Pancreas (tissue), 10 donors: Measurements from ENCODE around the gene SELENOS. TPM values are rescaled to one million over a fixed set of nuclear protein-coding genes. Genes with fewer than 3 reads are reported as not detected.

Experiments used
- ATAC-seq, 4 donors: fragments of 200-7000 bp; cut with Tn5 transposase; one replicate each; pipeline versions ENCODE4 v1.8.0 to v1.9.1; 2020; ENCODE audit warnings: mild to moderate bottlenecking in 4 of 4, moderate library complexity in 4 of 4
- DNase-seq, 6 donors: peaks; one replicate each; pipeline ENCODE4 v3.0.0-alpha.2; 2020
- FAIRE-seq: peaks from 2 replicates; lab custom pipeline; 2012; peaks lifted over from hg19 to GRCh38; lab: Jason Lieb, UNC
- H3K27ac ChIP-seq, 4 donors: fragments of 200-600 bp; sonication (generic); 1 replicate in 3 of 4; 2 replicates in 1 of 4; pipeline versions ENCODE4 v1.5.0 to v1.8.0; 2020
- H3K27me3 ChIP-seq, 4 donors: fragments of 200-600 bp; one replicate each; pipeline ENCODE4 v1.8.0; 2021
- H3K36me3 ChIP-seq, 3 donors: fragments of 200-600 bp; sonication (generic) in 1 of 3; one replicate each; pipeline versions ENCODE4 v1.5.0 to v1.8.0; 2020 to 2021
- H3K4me1 ChIP-seq, 3 donors: fragments of 200-600 bp; one replicate each; pipeline ENCODE4 v1.8.0; 2021
- H3K4me3 ChIP-seq, 4 donors: fragments of 200-600 bp; sonication (generic) in 2 of 4; one replicate each; pipeline versions ENCODE4 v1.5.0 to v1.8.0; 2020 to 2021
- H3K9me3 ChIP-seq, 4 donors: fragments of 200-600 bp; one replicate each; pipeline ENCODE4 v1.8.0; 2021
- CTCF ChIP-seq, 4 donors: fragments of 200-600 bp; sonication (generic) in 3 of 4; IDR thresholded peaks; one replicate each; pipeline versions ENCODE4 v1.5.0 to v1.8.0; 2021; ENCODE audit warnings: antibody characterized with exemption in 4 of 4
- WGBS, 2 donors: extraction: QIAGEN DNeasy Blood & Tissue Kit; methylation state at CpG; one replicate each; pipeline ENCODE4 v1.1.7; 2013; 5-methylcytosine and 5-hydroxymethylcytosine counted together
- intact Hi-C, 3 donors: fragments of 100-400 bp; cut with DNase I; formaldehyde crosslinking; loops; one replicate each; pipeline versions ENCODE4 v1.11.1 to v1.14.2; 2022
- polyA plus RNA-seq, 2 donors: library from polyadenylated mRNA; stranded (reverse); fragments of 200-250 nt; gene quantifications; one replicate each; pipeline ENCODE4 v1.2.3, GENCODE V29; 2013
- total RNA-seq, 6 donors: library from RNA; stranded (reverse); fragmentation: NEBNext Ultra II Directional in 4 of 6; extraction: Animal tissue kit (Norgen Biotek cat#: 25700) in 4 of 6; gene quantifications; one replicate each; pipeline versions ENCODE4 v1.2.1 to v1.2.4, GENCODE V29; 2021 to 2023
- donor health status: healthy with polysubstance abuse.
- donor health status: DM: no; HTN: no; CAD: no; lungs with moderate emphysema.
- donor health status: DM: no; HTN: no; CAD: no.
- donor health status: control.
- donor health status: control.
- donor health status: Bipolar disorder and iron deficiency.
- donor health status: DM: yes; HTN: yes; CAD: no.
- donor health status: DM: no; HTN: no; CAD: no.
- donor health status: DM: no; HTN: no; CAD: no.
- donor health status: DM: yes; HTN: yes; CAD: no.

SELENOS gene
- total and polyA plus RNA-seq, 8 donors, result 26.6 to 72.7 (median 38.2) TPM

- intact Hi-C loops, result loop anchor here in 2 of 3 donors (5.0 to 10.0 kb wide), 2 partner anchors 331 to 338 kb away; no protein-coding TSS in a partner anchor
- FAIRE-seq, result no peak
- Histone ChIP-seq H3K4me1 (no peaks in the 10 kb centered on the region), H3K27me3 (no peaks in the 10 kb centered on the region), H3K9me3 (no peaks in the 10 kb centered on the region), H3K4me3 (no peak overlapping the region), H3K36me3 (no peaks in the 10 kb centered on the region), H3K27ac (no peak overlapping the region)
- no peak for DNase-seq
- 73 to 84% methylated on average over 10 of the region's 10 CpGs for WGBS, 2 donors
- ATAC-seq, result no peak
- TF ChIP-seq CTCF (IDR thresholded peaks at IDR 0.05), result no peak
Measured at GRCh38 chr15:101306341-101307047, 29.2 kb upstream of the SELENOS start.

DNA sequence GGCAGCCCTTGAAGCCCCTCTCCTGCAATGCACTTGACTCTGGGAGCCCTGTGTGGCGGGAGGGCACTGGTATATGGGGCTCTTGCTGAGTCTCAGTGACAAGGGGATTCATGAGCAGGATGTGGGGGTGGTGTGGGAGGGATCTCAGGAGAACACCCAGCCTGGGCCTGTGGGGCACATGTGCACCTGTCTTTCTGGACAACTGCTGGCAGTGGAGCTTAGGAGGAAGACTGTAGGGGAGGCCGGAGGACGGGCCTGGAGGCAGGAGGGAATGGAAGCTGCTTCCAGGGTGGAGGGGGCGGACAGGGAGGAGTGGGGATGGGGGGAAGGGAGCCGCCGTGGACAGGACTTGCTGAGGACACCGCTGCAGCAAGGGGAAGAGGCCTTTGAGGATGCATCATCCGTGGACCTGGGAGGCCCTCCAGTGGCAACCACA lies 28.6 kb upstream of the SELENOS start:
- no peak for DNase-seq
- Histone ChIP-seq H3K27me3 (no peaks in the 10 kb centered on the region), H3K4me1 (no peaks in the 10 kb centered on the region), H3K36me3 (no peaks in the 10 kb centered on the region), H3K27ac (no peak overlapping the region), H3K9me3 (no peaks in the 10 kb centered on the region), H3K4me3 (no peak overlapping the region)
- FAIRE-seq, result no peak
- 77 to 100% methylated on average over 4 to 8 of the region's 8 CpGs for WGBS, 2 donors
- no peak for TF ChIP-seq CTCF (IDR thresholded peaks at IDR 0.05)
- ATAC-seq, result no peak
- intact Hi-C loops, result loop anchor here in 2 of 3 donors (5.0 to 10.0 kb wide), 2 partner anchors 331 to 339 kb away; no protein-coding TSS in a partner anchor

GRCh38 chr15:101303408-101303807 lies 26.1 kb upstream of the SELENOS start:
- H3K36me3 ChIP-seq, result no peaks in the 10 kb centered on the region
- 82 to 84% methylated on average over 4 of the region's 4 CpGs for WGBS, 2 donors
- no peak for DNase-seq
- no peak for FAIRE-seq
- no peak overlapping the region for H3K4me3 ChIP-seq
- TF ChIP-seq CTCF (IDR thresholded peaks at IDR 0.05), result no peak
- no peak for ATAC-seq
- intact Hi-C loops, result loop anchor here in 2 of 3 donors (5.0 to 10.0 kb wide), 3 partner anchors 194 to 341 kb away; no protein-coding TSS in a partner anchor
- no peaks in the 10 kb centered on the region for H3K27me3 ChIP-seq
- H3K9me3 ChIP-seq, result no peaks in the 10 kb centered on the region
- no peaks in the 10 kb centered on the region for H3K4me1 ChIP-seq
- H3K27ac ChIP-seq, result no peak overlapping the region

DNA sequence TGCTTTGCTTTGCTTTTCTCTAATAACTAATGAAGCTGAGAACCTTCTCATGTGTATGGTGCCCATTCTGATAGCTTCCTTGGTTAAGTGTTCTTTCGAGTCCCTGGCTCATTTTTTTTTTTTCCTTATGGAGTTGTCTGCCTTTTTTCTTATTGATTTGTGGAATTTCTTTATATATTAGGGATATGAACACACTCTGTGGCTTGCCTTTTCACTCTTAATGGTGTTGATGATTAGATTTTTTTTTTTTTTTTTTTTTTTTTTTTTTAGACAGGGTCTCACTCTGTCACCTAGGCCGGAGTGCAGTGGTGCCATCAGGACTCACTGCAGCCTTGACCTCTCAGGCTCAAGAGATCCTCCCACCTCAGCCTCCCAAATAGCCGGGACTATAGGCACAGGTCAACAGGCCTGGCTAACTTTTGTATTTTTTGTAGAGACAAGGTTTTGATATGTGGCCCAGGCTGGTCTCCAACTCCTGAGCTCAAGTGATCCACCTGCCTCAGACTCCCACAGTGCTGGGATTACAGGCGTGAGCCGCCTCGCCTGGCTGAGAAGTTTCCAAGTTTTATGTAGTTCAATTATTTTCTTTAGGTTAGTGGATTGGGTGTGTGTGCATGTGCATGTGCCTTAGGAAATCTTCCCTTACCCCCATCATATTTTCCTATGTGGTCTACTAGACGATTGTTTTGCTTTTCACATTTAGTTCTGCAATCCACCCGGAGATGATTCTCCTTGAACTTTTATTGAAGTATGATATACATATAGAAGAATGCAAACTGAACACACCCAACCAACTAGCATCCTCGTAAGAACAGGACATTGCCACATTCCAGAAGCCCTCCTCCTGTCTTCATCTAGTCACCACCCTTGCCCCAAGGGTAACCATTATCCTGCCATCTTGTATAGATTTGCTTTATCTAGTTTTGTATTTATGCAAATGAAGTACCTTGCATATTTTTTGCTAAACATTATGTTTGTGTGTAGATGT lies 19.4 kb upstream of the SELENOS start:
- Histone ChIP-seq H3K27me3 (no peaks in the 10 kb centered on the region), H3K36me3 (no peaks in the 10 kb centered on the region), H3K4me3 (peak overlapping the region in 1 of 4 donors; percentile 93), H3K27ac (no peak overlapping the region), H3K4me1 (peaks cover 0 to 15% (median 7%) of the 10 kb centered on the region in 3 donors), H3K9me3 (no peaks in the 10 kb centered on the region)
- 76 to 81% methylated on average over 9 of the region's 9 CpGs for WGBS, 2 donors
- FAIRE-seq, result no peak
- no peak for DNase-seq
- ATAC-seq, result no peak
- no peak for TF ChIP-seq CTCF (IDR thresholded peaks at IDR 0.05)
- intact Hi-C loops, result no loop called here
